LNCaP clone FGC (cell line): Measurements from ENCODE around the gene ATG5.

Experiments used
- DNase-seq: peaks from one replicate; pipeline ENCODE4 v3.0.0-alpha.2; 2011; ENCODE audit warnings: low read depth
- H3K4me3 ChIP-seq: 2 replicates; pipeline ENCODE4 v1.5.1; 2011; ENCODE audit warnings: mild to moderate bottlenecking, low read depth, low read length, control low read depth
- CTCF ChIP-seq: IDR thresholded peaks from 2 replicates; pipeline ENCODE4 v1.5.1; 2012; ENCODE audit warnings: mild to moderate bottlenecking; ENCODE audit not compliant: control insufficient read depth, insufficient read depth; ENCODE audit errors: extremely low read depth

ATG5 gene

GRCh38 chr6:106173124-106173879, 152.3 kb downstream of the ATG5 start:
- no peak for TF ChIP-seq CTCF
- DNase-seq, result no peak
- H3K4me3 ChIP-seq, result no peak overlapping the region

- H3K4me3 ChIP-seq, result no peak overlapping the region
- TF ChIP-seq CTCF, result no peak
- DNase-seq, result no peak
Observed at GRCh38 chr6:106170030-106170791, 155.3 kb downstream of the ATG5 start.

GRCh38 chr6:106169517-106169916, 156.0 kb downstream of the ATG5 start:
- TF ChIP-seq CTCF, result no peak
- no peak overlapping the region for H3K4me3 ChIP-seq
- DNase-seq, result no peak

GRCh38 chr6:106168097-106168888, 157.3 kb downstream of the ATG5 start:
- no peak for TF ChIP-seq CTCF
- no peak overlapping the region for H3K4me3 ChIP-seq
- DNase-seq, result no peak

GRCh38 chr6:106167096-106167814, 158.3 kb downstream of the ATG5 start:
- no peak overlapping the region for H3K4me3 ChIP-seq

More at GRCh38 chr6:106167096-106167814, 158.3 kb downstream of the ATG5 start:
- DNase-seq, result no peak
- TF ChIP-seq CTCF, result no peak
